Subcutaneous adipose tissue (tissue), 4 donors: ENCODE measurements around the gene CHST11. TPM values are rescaled to one million over a fixed set of nuclear protein-coding genes. Genes with fewer than 3 reads are reported as not detected.

ENCODE experiments used
- CTCF ChIP-seq: fragments of 450-650 bp; IDR thresholded peaks from one replicate; pipeline ENCODE4 v1.5.1; 2016; ENCODE audit warnings: low read depth, mild to moderate bottlenecking, control low read depth, antibody characterized with exemption, moderate library complexity
- total RNA-seq, 4 donors: library from RNA; depleted of rRNA; stranded (reverse); fragments of >200 nt; gene quantifications; one replicate each; pipeline ENCODE4 v1.1.0, GENCODE V29; 2016

Gene CHST11
- total RNA-seq, 4 donors from 2014 or later, result 5.1 to 48.4 (median 9.3) TPM

GRCh38 chr12:104466709-104467345 lies 10.1 kb downstream of the CHST11 start:
- TF ChIP-seq CTCF, result no peak

- no peak for TF ChIP-seq CTCF
Observed at GRCh38 chr12:104467346-104467837, 10.6 kb downstream of the CHST11 start.

GRCh38 chr12:104468371-104468770 lies 11.6 kb downstream of the CHST11 start:
- TF ChIP-seq CTCF, result no peak

GRCh38 chr12:104469066-104469465 lies 12.3 kb downstream of the CHST11 start:
- TF ChIP-seq CTCF, result no peak

- TF ChIP-seq CTCF, result no peak
Observed at GRCh38 chr12:104469523-104469922, 12.8 kb downstream of the CHST11 start.

GRCh38 chr12:104470521-104470920 lies 13.8 kb downstream of the CHST11 start:
- no peak for TF ChIP-seq CTCF

GRCh38 chr12:104471336-104471735 lies 14.6 kb downstream of the CHST11 start:
- no peak for TF ChIP-seq CTCF
